Measurements from ENCODE around the gene ARL15. TPM values are rescaled to one million over a fixed set of nuclear protein-coding genes. Genes with fewer than 3 reads are reported as not detected.

ARL15 gene
- total RNA-seq, 1 experiment from 2014 or later = 6.7 TPM

DNA sequence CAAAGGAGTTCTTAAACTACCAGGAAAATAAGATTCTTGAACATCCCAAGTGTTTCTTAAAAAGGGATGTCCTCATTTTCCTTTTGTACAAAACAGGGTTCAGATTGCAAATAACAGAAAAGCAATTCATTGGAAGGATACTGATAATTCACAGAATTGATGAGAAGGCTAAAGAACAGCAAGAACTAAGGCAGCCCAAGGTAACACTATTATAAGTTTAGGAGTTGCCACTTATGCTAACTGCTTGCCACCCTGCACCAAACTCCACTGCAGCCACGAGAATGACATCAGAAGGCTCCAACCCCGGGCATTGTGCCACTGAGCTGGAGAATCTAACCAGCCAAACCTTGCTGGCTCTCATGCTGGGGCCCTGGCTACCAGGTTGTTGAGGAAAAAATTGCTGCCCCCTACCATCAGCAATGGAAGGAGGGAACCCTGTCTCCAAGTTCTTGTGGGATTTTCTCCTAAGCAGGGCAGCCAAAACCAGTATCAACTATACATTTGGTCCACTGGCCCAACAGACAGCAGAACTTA lies 123.4 kb downstream of the ARL15 start:
- in situ Hi-C loops (cut with HindIII; ENCODE audit: low pct_unique_long_range_greater_than_20kb, low sequenced_read_pairs) = no loop called here
- no peak for DNase-seq (ENCODE audit: low read depth)

GRCh38 chr5:54186108-54186507 lies 124.3 kb downstream of the ARL15 start:
- no peak for DNase-seq (ENCODE audit: low read depth)
- in situ Hi-C loops (cut with HindIII; ENCODE audit: low pct_unique_long_range_greater_than_20kb, low sequenced_read_pairs) = no loop called here

- no peak for DNase-seq (ENCODE audit: low read depth)
- in situ Hi-C loops (cut with HindIII; ENCODE audit: low pct_unique_long_range_greater_than_20kb, low sequenced_read_pairs) = no loop called here
Measured at GRCh38 chr5:54184806-54185205, 125.6 kb downstream of the ARL15 start.

- no peak for DNase-seq (ENCODE audit: low read depth)
- in situ Hi-C loops (cut with HindIII; ENCODE audit: low pct_unique_long_range_greater_than_20kb, low sequenced_read_pairs) = no loop called here
Measured at GRCh38 chr5:54180630-54181031, 129.7 kb downstream of the ARL15 start.

DNA sequence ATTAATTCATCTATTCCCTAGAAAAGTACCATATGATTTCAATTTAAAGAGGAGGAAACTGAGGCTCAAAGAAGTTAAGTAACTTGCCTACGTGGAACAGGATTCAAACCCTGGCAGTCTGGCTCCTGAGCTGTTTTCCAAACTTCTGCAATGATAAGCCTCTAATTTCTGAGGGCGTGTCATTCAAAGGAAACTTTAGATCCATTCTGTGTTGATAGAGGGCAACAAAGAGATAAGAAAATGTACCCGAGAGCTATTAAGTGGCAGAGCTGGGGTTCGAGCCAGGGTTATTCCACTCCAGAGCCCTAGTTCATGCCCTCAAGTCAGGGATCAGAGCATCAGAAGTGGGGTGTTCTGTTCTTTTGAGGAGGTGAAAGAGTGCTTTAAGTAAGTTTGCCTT lies 131.4 kb downstream of the ARL15 start:
- in situ Hi-C loops (cut with HindIII; ENCODE audit: low pct_unique_long_range_greater_than_20kb, low sequenced_read_pairs) = no loop called here
- DNase-seq (ENCODE audit: low read depth) = no peak

DNA sequence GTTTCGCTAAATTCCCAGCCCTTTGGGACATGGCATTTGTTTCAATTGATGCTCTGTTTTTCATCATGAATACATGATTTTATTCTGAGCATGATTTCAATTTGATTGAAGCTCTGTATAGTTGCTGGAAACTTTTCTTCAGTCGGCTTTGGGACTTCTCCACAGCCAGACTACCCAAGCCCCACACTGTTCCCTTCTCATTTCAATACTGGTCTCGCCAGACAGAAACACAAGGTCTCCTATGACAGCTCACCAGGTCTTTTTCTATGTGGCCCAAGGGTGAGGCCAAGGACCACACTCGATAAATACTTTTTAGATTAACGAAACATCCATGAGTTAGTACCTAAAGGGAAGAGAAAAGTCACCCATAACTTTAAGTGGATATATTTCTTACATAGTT lies 132.2 kb downstream of the ARL15 start:
- in situ Hi-C loops (cut with HindIII; ENCODE audit: low pct_unique_long_range_greater_than_20kb, low sequenced_read_pairs) = no loop called here
- no peak for DNase-seq (ENCODE audit: low read depth)

GRCh38 chr5:54177058-54177457 lies 133.3 kb downstream of the ARL15 start:
- in situ Hi-C loops (cut with HindIII; ENCODE audit: low pct_unique_long_range_greater_than_20kb, low sequenced_read_pairs) = no loop called here
- DNase-seq (ENCODE audit: low read depth) = no peak

DNA sequence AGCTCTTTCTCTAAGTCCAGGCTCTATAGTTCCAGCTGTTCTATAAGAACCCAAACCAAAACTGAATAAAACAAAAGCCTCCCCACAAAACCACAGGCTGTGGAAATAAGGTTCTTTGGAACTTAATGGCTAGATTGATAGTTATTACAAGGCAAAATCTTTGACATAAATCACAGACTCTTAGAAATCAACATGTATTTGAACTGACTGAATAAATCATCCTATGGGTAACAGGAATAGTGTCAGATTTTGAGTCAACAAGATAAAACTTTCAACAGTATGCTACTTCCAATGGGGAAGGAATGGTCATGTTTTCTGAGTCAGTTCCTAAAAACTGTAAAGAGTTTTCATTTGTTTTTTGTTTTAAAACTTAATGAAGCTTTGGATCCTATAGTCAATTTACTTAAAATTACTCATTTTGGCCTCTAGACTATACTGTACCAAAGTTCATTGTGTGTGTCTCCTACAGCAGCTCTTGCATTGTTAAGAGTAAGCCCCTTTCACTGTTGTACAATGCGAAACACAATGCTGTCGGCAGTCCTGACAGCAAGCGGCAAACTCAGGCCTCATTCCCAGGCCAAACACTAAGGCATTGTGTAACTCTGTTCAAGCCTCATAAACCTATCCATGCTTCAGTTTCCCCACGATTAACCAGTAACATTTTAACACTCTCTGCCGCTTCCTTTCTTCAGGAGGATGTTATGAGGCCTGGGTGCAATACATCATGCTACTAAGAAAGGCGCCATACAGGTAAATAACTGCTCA lies 134.1 kb downstream of the ARL15 start:
- in situ Hi-C loops (cut with HindIII; ENCODE audit: low pct_unique_long_range_greater_than_20kb, low sequenced_read_pairs) = no loop called here
- no peak for DNase-seq (ENCODE audit: low read depth)

DNA sequence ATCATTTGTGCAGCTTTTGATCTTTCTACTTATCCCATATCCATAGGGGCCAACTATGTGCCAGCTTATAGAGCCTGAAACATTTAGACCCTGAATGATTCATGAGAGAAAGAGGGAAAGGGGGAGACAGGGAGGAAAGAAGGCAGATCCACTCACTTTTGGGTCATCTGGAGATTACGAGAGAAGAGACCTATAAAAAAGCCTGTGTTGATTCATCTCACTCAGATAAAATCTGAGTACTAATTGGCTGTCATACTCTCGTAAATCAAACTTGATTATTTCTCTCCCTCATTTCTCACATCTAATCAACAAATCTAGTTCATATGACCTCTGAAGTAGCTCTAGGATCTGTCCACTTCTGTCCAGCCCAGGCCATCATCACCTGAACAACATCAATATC lies 137.1 kb downstream of the ARL15 start:
- no peak for DNase-seq (ENCODE audit: low read depth)
- in situ Hi-C loops (cut with HindIII; ENCODE audit: low pct_unique_long_range_greater_than_20kb, low sequenced_read_pairs) = no loop called here

GRCh38 chr5:54171645-54172384 lies 138.6 kb downstream of the ARL15 start:
- in situ Hi-C loops (cut with HindIII; ENCODE audit: low pct_unique_long_range_greater_than_20kb, low sequenced_read_pairs) = no loop called here
- no peak for DNase-seq (ENCODE audit: low read depth)

- in situ Hi-C loops (cut with HindIII; ENCODE audit: low pct_unique_long_range_greater_than_20kb, low sequenced_read_pairs) = no loop called here
- DNase-seq (ENCODE audit: low read depth) = no peak
Measured at GRCh38 chr5:54165687-54166086, 144.7 kb downstream of the ARL15 start.

DNA sequence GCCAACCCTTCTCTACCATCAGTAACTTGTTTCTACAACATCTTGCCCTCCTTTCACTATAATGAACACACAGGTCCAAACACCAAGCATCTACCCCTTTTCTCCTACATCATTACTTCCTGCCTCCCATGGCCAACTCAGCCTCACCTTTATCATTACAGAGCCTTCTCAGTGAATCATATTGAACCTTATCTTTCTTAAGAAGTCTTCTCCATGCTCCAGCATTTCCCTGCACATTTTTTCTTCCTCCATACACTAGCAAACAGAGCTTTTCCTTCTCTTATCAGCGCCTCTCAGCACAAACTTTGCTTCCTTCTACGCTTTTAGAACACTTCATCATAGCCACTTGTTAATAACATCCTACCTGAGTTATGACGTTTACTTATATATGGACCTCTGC lies 148.2 kb downstream of the ARL15 start:
- in situ Hi-C loops (cut with HindIII; ENCODE audit: low pct_unique_long_range_greater_than_20kb, low sequenced_read_pairs) = no loop called here
- DNase-seq (ENCODE audit: low read depth) = no peak

DNA sequence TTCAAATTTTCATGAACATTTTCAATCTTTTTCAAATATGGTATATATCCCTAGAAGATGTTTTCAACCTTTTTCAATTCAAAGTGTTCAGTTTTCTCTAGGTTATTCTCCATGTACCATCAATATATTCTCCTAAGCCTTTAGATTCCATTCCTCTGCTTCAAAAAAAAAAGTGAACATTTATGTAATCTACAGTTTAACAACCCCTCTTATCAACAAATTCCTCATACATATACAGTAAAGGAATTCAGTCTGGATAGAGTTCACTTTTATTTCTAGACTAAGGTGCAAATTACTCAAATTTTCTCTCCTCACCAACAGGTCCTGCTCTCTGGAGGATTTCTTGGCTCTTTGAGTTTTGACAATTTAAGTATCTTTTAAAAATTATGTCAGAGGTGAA lies 150.0 kb downstream of the ARL15 start:
- in situ Hi-C loops (cut with HindIII; ENCODE audit: low pct_unique_long_range_greater_than_20kb, low sequenced_read_pairs) = no loop called here
- DNase-seq (ENCODE audit: low read depth) = no peak

DNA sequence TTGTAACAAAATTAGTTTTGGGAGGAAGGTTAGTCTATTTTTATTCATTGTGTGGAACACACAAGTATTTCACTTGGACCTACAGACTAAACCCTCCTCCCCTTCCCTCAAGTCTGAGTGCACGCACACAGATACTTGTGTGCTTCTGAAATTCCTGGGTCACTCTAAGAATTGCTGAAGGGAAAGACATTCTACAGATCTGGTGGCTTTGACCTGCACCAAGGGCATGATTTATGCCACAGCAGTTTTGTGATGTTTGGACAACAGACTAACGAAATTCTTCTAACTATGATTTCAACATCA lies 150.5 kb downstream of the ARL15 start:
- in situ Hi-C loops (cut with HindIII; ENCODE audit: low pct_unique_long_range_greater_than_20kb, low sequenced_read_pairs) = no loop called here
- DNase-seq (ENCODE audit: low read depth) = no peak

- in situ Hi-C loops (cut with HindIII; ENCODE audit: low pct_unique_long_range_greater_than_20kb, low sequenced_read_pairs) = no loop called here
- DNase-seq (ENCODE audit: low read depth) = peak; percentile 10
Measured at GRCh38 chr5:54159153-54159892, 151.1 kb downstream of the ARL15 start.

DNA sequence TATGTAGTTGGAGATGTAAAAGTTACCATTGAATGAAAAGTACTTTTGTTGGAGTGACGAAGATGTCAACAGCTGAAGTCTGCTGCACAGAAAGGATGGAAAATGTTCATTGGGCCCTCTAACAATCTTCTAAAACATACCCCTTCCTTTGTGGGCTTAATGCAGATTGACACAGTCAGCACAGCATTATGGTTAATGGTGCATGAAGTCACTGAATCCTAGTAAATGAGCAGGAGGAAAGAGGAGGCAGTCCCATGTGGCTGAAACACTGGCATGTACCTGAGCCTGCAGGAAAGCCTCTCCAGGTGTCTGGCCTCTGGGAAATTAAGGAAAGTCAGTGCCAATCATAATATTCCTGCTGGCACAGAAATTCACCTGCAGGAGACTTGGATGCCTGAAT lies 153.8 kb downstream of the ARL15 start:
- in situ Hi-C loops (cut with HindIII; ENCODE audit: low pct_unique_long_range_greater_than_20kb, low sequenced_read_pairs) = no loop called here
- DNase-seq (ENCODE audit: low read depth) = no peak

DNA sequence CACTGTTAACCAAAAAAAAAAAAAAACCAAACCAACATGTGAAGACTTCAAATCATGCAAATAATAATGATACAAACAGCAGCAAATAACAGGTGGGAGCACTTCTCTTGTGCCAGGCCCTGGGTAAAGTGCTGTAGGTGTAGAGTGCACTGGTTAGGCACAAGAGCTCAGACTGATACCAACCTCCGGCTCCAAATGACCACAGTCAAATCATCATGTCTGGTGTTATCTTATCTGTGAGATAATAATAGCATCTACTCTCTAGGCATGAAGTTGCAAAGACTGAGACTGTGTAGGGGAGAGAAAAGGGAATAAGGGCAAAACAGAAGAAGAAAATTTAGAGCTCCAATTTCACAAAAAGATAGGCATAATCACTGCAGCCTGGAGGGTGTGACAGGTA lies 159.5 kb downstream of the ARL15 start:
- DNase-seq (ENCODE audit: low read depth) = no peak
- in situ Hi-C loops (cut with HindIII; ENCODE audit: low pct_unique_long_range_greater_than_20kb, low sequenced_read_pairs) = no loop called here

- DNase-seq (ENCODE audit: low read depth) = no peak
- in situ Hi-C loops (cut with HindIII; ENCODE audit: low pct_unique_long_range_greater_than_20kb, low sequenced_read_pairs) = no loop called here
Measured at GRCh38 chr5:54148858-54149257, 161.5 kb downstream of the ARL15 start.
